ENCODE results near the gene KHDRBS2. TPM values are rescaled to one million over a fixed set of nuclear protein-coding genes. Genes with fewer than 3 reads are reported as not detected.

KHDRBS2 gene
- total RNA-seq, 2 experiments from 2014 or later = not detected

- peaks cover 14% of the 10 kb centered on the region for H3K9me3 Mint-ChIP-seq
- POLR2A ChIA-PET = no interaction called here
- ATAC-seq (no peak), DNase-seq (no peak)
- H3K36me3 Mint-ChIP-seq (ENCODE audit: low read depth) = no peaks in the 10 kb centered on the region
- no peak overlapping the region for H3K27ac Mint-ChIP-seq
- TF ChIP-seq CTCF (IDR thresholded peaks at IDR 0.05) = no peak
- intact Hi-C loops (cut with micrococcal nuclease) = no loop called here
- CTCF ChIA-PET = no interaction called here
- H3K4me3 Mint-ChIP-seq = no peak overlapping the region
- H3K27me3 Mint-ChIP-seq = no peaks in the 10 kb centered on the region
- no peaks in the 10 kb centered on the region for H3K4me1 Mint-ChIP-seq (ENCODE audit: low read depth)
Observed at GRCh38 chr6:62296541-62296940, 10.5 kb upstream of the KHDRBS2 start.

GRCh38 chr6:62288974-62289373 lies 2.9 kb upstream of the KHDRBS2 start:
- DNase-seq (no peak), ATAC-seq (no peak)
- no peak overlapping the region for H3K4me3 Mint-ChIP-seq
- H3K36me3 Mint-ChIP-seq (ENCODE audit: low read depth) = no peaks in the 10 kb centered on the region
- no peak for TF ChIP-seq CTCF (IDR thresholded peaks at IDR 0.05)
- H3K27me3 Mint-ChIP-seq = peaks cover 13% of the 10 kb centered on the region
- intact Hi-C loops (cut with micrococcal nuclease) = no loop called here
- ChIA-PET CTCF (no interaction called here), POLR2A (no interaction called here)
- no peak overlapping the region for H3K27ac Mint-ChIP-seq
- no peaks in the 10 kb centered on the region for H3K4me1 Mint-ChIP-seq (ENCODE audit: low read depth)
- H3K9me3 Mint-ChIP-seq = peaks cover 2% of the 10 kb centered on the region

GRCh38 chr6:62288562-62288961 lies 2.5 kb upstream of the KHDRBS2 start:
- H3K27me3 Mint-ChIP-seq = peaks cover 13% of the 10 kb centered on the region
- no peak overlapping the region for H3K4me3 Mint-ChIP-seq
- ChIA-PET POLR2A (no interaction called here), CTCF (no interaction called here)
- intact Hi-C loops (cut with micrococcal nuclease) = no loop called here
- peaks cover 2% of the 10 kb centered on the region for H3K9me3 Mint-ChIP-seq
- TF ChIP-seq CTCF (IDR thresholded peaks at IDR 0.05) = no peak
- DNase-seq (no peak), ATAC-seq (no peak)
- no peak overlapping the region for H3K27ac Mint-ChIP-seq
- no peaks in the 10 kb centered on the region for H3K4me1 Mint-ChIP-seq (ENCODE audit: low read depth)
- H3K36me3 Mint-ChIP-seq (ENCODE audit: low read depth) = no peaks in the 10 kb centered on the region

- DNase-seq (no peak), ATAC-seq (no peak)
- no peak for TF ChIP-seq CTCF (IDR thresholded peaks at IDR 0.05)
- H3K4me1 Mint-ChIP-seq (ENCODE audit: low read depth) = no peaks in the 10 kb centered on the region
- H3K4me3 Mint-ChIP-seq = no peak overlapping the region
- peaks cover 2% of the 10 kb centered on the region for H3K9me3 Mint-ChIP-seq
- CTCF ChIA-PET = no interaction called here
- POLR2A ChIA-PET = no interaction called here
- no peaks in the 10 kb centered on the region for H3K36me3 Mint-ChIP-seq (ENCODE audit: low read depth)
- H3K27ac Mint-ChIP-seq = no peak overlapping the region
- intact Hi-C loops (cut with micrococcal nuclease) = no loop called here
- peaks cover 13% of the 10 kb centered on the region for H3K27me3 Mint-ChIP-seq
Observed at GRCh38 chr6:62286470-62286843, 432 bp upstream of the KHDRBS2 start.

- DNase-seq (no peak), ATAC-seq (no peak)
- intact Hi-C loops (cut with micrococcal nuclease) = no loop called here
- H3K9me3 Mint-ChIP-seq = peaks cover 2% of the 10 kb centered on the region
- H3K4me1 Mint-ChIP-seq (ENCODE audit: low read depth) = no peaks in the 10 kb centered on the region
- no peak overlapping the region for H3K27ac Mint-ChIP-seq
- no peaks in the 10 kb centered on the region for H3K36me3 Mint-ChIP-seq (ENCODE audit: low read depth)
- ChIA-PET POLR2A (no interaction called here), CTCF (no interaction called here)
- no peak for TF ChIP-seq CTCF (IDR thresholded peaks at IDR 0.05)
- H3K4me3 Mint-ChIP-seq = no peak overlapping the region
- H3K27me3 Mint-ChIP-seq = peaks cover 13% of the 10 kb centered on the region
Observed at GRCh38 chr6:62284725-62285124, 1.3 kb downstream of the KHDRBS2 start.
